LNCAP (cell line): ENCODE measurements around the gene PTPRT.

Source experiments
- CTCF ChIP-seq: fragments of 450-650 bp; IDR thresholded peaks from 2 replicates; pipeline ENCODE4 v1.5.1; 2017; ENCODE audit warnings: mild to moderate bottlenecking

PTPRT gene

GRCh38 chr20:42530191-42530590 lies 659.5 kb downstream of the PTPRT start:
- TF ChIP-seq CTCF, result no peak

- no peak for TF ChIP-seq CTCF
Observed at GRCh38 chr20:42524058-42524457, 665.6 kb downstream of the PTPRT start.

- no peak for TF ChIP-seq CTCF
Observed at GRCh38 chr20:42516692-42517091, 673.0 kb downstream of the PTPRT start.

- no peak for TF ChIP-seq CTCF
Observed at GRCh38 chr20:42510686-42511085, 679.0 kb downstream of the PTPRT start.

GRCh38 chr20:42507874-42508273 lies 681.8 kb downstream of the PTPRT start:
- TF ChIP-seq CTCF, result no peak

GRCh38 chr20:42506397-42506796 lies 683.3 kb downstream of the PTPRT start:
- TF ChIP-seq CTCF, result no peak

GRCh38 chr20:42502591-42502990 lies 687.1 kb downstream of the PTPRT start:
- no peak for TF ChIP-seq CTCF

GRCh38 chr20:42496595-42496994 lies 693.1 kb downstream of the PTPRT start:
- no peak for TF ChIP-seq CTCF
